K562 (cell line): ENCODE data around the gene ALOX12B. TPM values are rescaled to one million over a fixed set of nuclear protein-coding genes. Genes with fewer than 3 reads are reported as not detected.

Source experiments
- HMG20B ChIP-seq: fragments of 250-450 bp; sonication (Bioruptor Pico); IDR thresholded peaks from 2 replicates; pipeline ENCODE4 v1.5.0; 2021; ENCODE audit warnings: mild to moderate bottlenecking
- HOXB6 ChIP-seq: fragments of 250-450 bp; sonication (Bioruptor Pico); IDR thresholded peaks from 2 replicates; pipeline ENCODE4 v1.5.1; 2022; ENCODE audit warnings: mild to moderate bottlenecking, borderline replicate concordance
- POLR2A ChIP-seq: fragments of 450-650 bp; conservative IDR thresholded peaks from 2 replicates; pipeline ENCODE4 v1.6.1; 2016
- SETDB1 ChIP-seq: IDR thresholded peaks from one replicate; pipeline ENCODE4 v1.6.1; 2012; ENCODE audit warnings: low read length, control low read depth, inconsistent platforms
- SMAD3 ChIP-seq: fragments of 450-650 bp; formaldehyde crosslinking; conservative IDR thresholded peaks from 2 replicates; pipeline ENCODE4 v1.4.0; 2020; ENCODE audit warnings: mild to moderate bottlenecking
- SMARCA5 ChIP-seq: fragments of 450-650 bp; IDR thresholded peaks from 2 replicates; pipeline ENCODE4 v1.6.1; 2016
- SREBF1 ChIP-seq: fragments of 150-350 bp; IDR thresholded peaks from 2 replicates; pipeline ENCODE4 v1.6.1; 2014; ENCODE audit warnings: antibody characterized with exemption, low read depth, low read length, borderline replicate concordance
- ZC3H11A ChIP-seq: IDR thresholded peaks from 2 replicates; pipeline ENCODE4 v1.6.1; 2012; ENCODE audit warnings: low read depth, low read length, improper control_type of control experiment
- ZNF431 ChIP-seq: sonication (generic); formaldehyde crosslinking; IDR thresholded peaks from 2 replicates; pipeline ENCODE4 v1.8.0; 2022; ENCODE audit warnings: mild to moderate bottlenecking, missing genetic modification reagents
- polyA plus RNA-seq, 8 experiments: library from polyadenylated mRNA; depleted of rRNA in 4 of 8; stranded (reverse) in 5 of 8; unstranded in 3 of 8; fragments of >200 nt; fragmentation: Nextera tagmentation in 2 of 8; fragmentation: Illumina TruSeq in 1 of 8; extraction: Ambion mirVana in 2 of 8; extraction: Trizol in 1 of 8; gene quantifications; 2 replicates each; pipeline versions ENCODE4 v1.2.1 to v1.2.3, GENCODE V29; 2011 to 2014; ENCODE audit warnings: inconsistent platforms in 1 of 8, missing spikeins in 1 of 8
- total RNA-seq, 7 experiments: library from RNA; depleted of rRNA in 6 of 7; stranded (reverse); fragments of >200 nt in 6 of 7; fragmentation: Illumina TruSeq in 2 of 7; extraction: Trizol in 2 of 7; gene quantifications; 2 replicates each; pipeline versions ENCODE4 v1.2.1 to v1.2.3, GENCODE V29; 2011 to 2021; ENCODE audit warnings: low replicate concordance in 1 of 7
- TF ChIP-seq, protein P1 (sequence below): fragments of 250-450 bp; sonication (Bioruptor Pico); IDR thresholded peaks from 2 replicates; pipeline ENCODE4 v1.4.0; 2020; ENCODE audit warnings: borderline replicate concordance
- TF ChIP-seq, protein P2 (sequence below), 2 experiments: fragments of 450-650 bp in 1 of 2; sonication (generic) in 1 of 2; formaldehyde crosslinking in 1 of 2; IDR thresholded peaks; 2 replicates each; pipeline versions ENCODE4 v1.7.1 to v1.9.0; 2016 to 2022; ENCODE audit warnings: inconsistent platforms in 1 of 2, mild to moderate bottlenecking in 1 of 2, missing genetic modification reagents in 1 of 2
- TF ChIP-seq, protein P3 (sequence below): sonication (generic); formaldehyde crosslinking; IDR thresholded peaks from 2 replicates; pipeline ENCODE4 v1.8.1; 2023; ENCODE audit warnings: mild to moderate bottlenecking, missing genetic modification reagents

Gene ALOX12B
- total and polyA plus RNA-seq, 9 of the 15 experiments (the other 6 are each of a cell fraction or from before 2014, with no cell fraction given), result not detected

DNA sequence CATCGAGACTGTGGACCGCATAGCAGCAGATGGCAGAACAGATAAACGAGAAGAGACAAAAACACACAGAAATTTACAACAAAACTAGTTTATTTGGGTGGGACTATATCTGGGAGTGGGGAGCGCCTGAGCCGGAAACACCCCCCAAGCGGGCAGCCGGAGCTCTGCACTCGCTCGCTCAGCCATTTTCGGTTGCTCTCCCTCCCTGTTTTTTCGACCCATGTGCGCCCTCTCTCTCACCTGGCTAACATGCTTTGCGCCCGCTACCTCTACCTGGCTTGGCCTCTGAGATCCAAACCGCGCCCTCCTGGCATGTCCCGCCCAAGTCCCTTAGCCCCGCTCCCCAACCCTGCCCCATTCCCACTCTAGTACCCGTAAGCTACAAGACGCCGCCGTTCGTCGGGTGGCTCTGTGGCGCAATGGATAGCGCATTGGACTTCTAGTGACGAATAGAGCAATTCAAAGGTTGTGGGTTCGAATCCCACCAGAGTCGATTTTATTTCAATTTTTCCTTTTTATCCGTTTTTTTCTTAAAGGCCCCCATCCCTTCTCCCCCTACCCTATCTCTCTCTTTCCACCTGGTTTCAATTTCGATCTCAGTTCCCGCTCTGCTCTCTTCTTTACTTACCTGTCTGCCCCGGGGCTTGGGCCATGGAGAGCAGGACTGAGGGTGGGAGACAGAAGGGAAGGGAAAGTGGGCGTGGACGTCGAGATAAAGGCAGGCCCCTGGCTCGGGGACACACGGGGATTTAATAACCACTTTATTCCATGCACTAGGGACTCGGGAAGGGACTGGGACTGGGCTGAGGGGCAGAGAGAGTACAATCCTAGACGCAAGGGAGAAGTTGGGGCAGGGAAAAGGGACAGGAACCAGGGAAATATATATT, 33.2 kb upstream of the ALOX12B start (continued):
- TF ChIP-seq, protein P1, sequence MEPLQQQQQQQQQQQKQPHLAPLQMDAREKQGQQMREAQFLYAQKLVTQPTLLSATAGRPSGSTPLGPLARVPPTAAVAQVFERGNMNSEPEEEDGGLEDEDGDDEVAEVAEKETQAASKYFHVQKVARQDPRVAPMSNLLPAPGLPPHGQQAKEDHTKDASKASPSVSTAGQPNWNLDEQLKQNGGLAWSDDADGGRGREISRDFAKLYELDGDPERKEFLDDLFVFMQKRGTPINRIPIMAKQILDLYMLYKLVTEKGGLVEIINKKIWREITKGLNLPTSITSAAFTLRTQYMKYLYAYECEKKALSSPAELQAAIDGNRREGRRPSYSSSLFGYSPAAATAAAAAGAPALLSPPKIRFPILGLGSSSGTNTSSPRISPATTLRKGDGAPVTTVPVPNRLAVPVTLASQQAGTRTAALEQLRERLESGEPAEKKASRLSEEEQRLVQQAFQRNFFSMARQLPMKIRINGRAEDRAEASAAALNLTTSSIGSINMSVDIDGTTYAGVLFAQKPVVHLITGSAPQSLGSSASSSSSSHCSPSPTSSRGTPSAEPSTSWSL (CRISPR knock-in tag), result no peak
- TF ChIP-seq POLR2A (peak; percentile 53), ZNF431 (no peak), HMG20B (CRISPR knock-in tag) (no peak), SETDB1 (no peak), HOXB6 (CRISPR knock-in tag) (no peak), SMAD3 (CRISPR knock-in tag) (no peak), ZC3H11A (no peak), SREBF1 (no peak), SMARCA5 (peak; percentile 24; the same call in 1 of the 2 replicates)
- TF ChIP-seq, protein P2, sequence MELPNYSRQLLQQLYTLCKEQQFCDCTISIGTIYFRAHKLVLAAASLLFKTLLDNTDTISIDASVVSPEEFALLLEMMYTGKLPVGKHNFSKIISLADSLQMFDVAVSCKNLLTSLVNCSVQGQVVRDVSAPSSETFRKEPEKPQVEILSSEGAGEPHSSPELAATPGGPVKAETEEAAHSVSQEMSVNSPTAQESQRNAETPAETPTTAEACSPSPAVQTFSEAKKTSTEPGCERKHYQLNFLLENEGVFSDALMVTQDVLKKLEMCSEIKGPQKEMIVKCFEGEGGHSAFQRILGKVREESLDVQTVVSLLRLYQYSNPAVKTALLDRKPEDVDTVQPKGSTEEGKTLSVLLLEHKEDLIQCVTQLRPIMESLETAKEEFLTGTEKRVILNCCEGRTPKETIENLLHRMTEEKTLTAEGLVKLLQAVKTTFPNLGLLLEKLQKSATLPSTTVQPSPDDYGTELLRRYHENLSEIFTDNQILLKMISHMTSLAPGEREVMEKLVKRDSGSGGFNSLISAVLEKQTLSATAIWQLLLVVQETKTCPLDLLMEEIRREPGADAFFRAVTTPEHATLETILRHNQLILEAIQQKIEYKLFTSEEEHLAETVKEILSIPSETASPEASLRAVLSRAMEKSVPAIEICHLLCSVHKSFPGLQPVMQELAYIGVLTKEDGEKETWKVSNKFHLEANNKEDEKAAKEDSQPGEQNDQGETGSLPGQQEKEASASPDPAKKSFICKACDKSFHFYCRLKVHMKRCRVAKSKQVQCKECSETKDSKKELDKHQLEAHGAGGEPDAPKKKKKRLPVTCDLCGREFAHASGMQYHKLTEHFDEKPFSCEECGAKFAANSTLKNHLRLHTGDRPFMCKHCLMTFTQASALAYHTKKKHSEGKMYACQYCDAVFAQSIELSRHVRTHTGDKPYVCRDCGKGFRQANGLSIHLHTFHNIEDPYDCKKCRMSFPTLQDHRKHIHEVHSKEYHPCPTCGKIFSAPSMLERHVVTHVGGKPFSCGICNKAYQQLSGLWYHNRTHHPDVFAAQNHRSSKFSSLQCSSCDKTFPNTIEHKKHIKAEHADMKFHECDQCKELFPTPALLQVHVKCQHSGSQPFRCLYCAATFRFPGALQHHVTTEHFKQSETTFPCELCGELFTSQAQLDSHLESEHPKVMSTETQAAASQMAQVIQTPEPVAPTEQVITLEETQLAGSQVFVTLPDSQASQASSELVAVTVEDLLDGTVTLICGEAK (IDR thresholded peaks at IDR 0.05), result peak; percentile 85
- TF ChIP-seq, protein P2 (CRISPR knock-in tag; IDR thresholded peaks at IDR 0.05), result no peak
- TF ChIP-seq, protein P3, sequence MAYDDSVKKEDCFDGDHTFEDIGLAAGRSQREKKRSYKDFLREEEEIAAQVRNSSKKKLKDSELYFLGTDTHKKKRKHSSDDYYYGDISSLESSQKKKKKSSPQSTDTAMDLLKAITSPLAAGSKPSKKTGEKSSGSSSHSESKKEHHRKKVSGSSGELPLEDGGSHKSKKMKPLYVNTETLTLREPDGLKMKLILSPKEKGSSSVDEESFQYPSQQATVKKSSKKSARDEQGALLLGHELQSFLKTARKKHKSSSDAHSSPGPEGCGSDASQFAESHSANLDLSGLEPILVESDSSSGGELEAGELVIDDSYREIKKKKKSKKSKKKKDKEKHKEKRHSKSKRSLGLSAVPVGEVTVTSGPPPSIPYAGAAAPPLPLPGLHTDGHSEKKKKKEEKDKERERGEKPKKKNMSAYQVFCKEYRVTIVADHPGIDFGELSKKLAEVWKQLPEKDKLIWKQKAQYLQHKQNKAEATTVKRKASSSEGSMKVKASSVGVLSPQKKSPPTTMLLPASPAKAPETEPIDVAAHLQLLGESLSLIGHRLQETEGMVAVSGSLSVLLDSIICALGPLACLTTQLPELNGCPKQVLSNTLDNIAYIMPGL (CRISPR knock-in tag), result no peak; the same call in 1 of the 2 replicates
